Measurements from ENCODE around the gene F11R.

The F11R gene

GRCh38 chr1:161021165-161021969 is 415 bp upstream of the F11R start (continued):
- TF ChIP-seq ZNF280C (tag by site-specific recombination; IDR thresholded peaks at IDR 0.05), result no peak
- TF ChIP-seq PRDM10 (tag by site-specific recombination; IDR thresholded peaks at IDR 0.05), result peak; percentile 88
- no peak for TF ChIP-seq ZNF221 (tag by site-specific recombination; IDR thresholded peaks at IDR 0.05; ENCODE audit: borderline replicate concordance)
- no peak for TF ChIP-seq ZNF843 (tag by site-specific recombination; IDR thresholded peaks at IDR 0.05)
- TF ChIP-seq GLI4 (tag by site-specific recombination; IDR thresholded peaks at IDR 0.05), result 0 out of 2 replicates have a peak, but pooled peaks have one; percentile 9
- 0 out of 2 replicates have a peak, but pooled peaks have one; percentile 34 for TF ChIP-seq ZNF610 (tag by site-specific recombination; IDR thresholded peaks at IDR 0.05; ENCODE audit: borderline replicate concordance)
- TF ChIP-seq ZEB2 (tag by site-specific recombination; IDR thresholded peaks at IDR 0.05), result peak; percentile 53; the same call in 1 of the 2 replicates
- peak; percentile 76 for TF ChIP-seq ZFHX2 (tag by site-specific recombination; conservative IDR thresholded peaks at IDR 0.05)
- TF ChIP-seq PATZ1 (tag by site-specific recombination; IDR thresholded peaks at IDR 0.05), result no peak
- TF ChIP-seq PRDM1 (tag by site-specific recombination; IDR thresholded peaks at IDR 0.05), result peak; percentile 82
- no peak for TF ChIP-seq BCL6B (tag by site-specific recombination; IDR thresholded peaks at IDR 0.05)
- no peak for TF ChIP-seq ZNF785 (tag by site-specific recombination; IDR thresholded peaks at IDR 0.05)
- TF ChIP-seq ZNF140 (tag by site-specific recombination; IDR thresholded peaks at IDR 0.05), result no peak
- 0 out of 2 replicates have a peak, but pooled peaks have one; percentile 44 for TF ChIP-seq ZSCAN23 (tag by site-specific recombination; IDR thresholded peaks at IDR 0.05)
- TF ChIP-seq IKZF3 (tag by site-specific recombination; IDR thresholded peaks at IDR 0.05), result 0 out of 2 replicates have a peak, but pooled peaks have one; percentile 26
- TF ChIP-seq SP2 (tag by site-specific recombination; IDR thresholded peaks at IDR 0.05), result peak; percentile 96
- TF ChIP-seq ZNF664 (tag by site-specific recombination; IDR thresholded peaks at IDR 0.05), result no peak
- TF ChIP-seq ZBTB11 (tag by site-specific recombination; conservative IDR thresholded peaks at IDR 0.05; ENCODE audit: low read depth), result peak; percentile 51
- TF ChIP-seq ZNF121 (tag by site-specific recombination; IDR thresholded peaks at IDR 0.05), result peak; percentile 95
- TF ChIP-seq ZNF10 (tag by site-specific recombination; IDR thresholded peaks at IDR 0.05), result peak; percentile 98
- peak; percentile 43 for TF ChIP-seq GLIS2 (tag by site-specific recombination; IDR thresholded peaks at IDR 0.05)
- 0 out of 2 replicates have a peak, but pooled peaks have one; percentile 46 for TF ChIP-seq ZNF341 (tag by site-specific recombination; IDR thresholded peaks at IDR 0.05; ENCODE audit: low read depth)
- TF ChIP-seq ZNF335 (tag by site-specific recombination; conservative IDR thresholded peaks at IDR 0.05), result 0 out of 2 replicates have a peak, but pooled peaks have one; percentile 33
